SKM-1 treated with dmso at 0.1 percent for 144 hours (cell line): ENCODE measurements around the gene TMEM145.
"Not testable (repeated sequence)": the region's sequence is repeated elsewhere in the genome, so short reads cannot be mapped to it uniquely, and the experiment has no call there.

Source experiments
- DNase-seq: peaks from one replicate; lab custom pipeline; 2025; ENCODE audit not compliant: unreplicated experiment; lab: John Stamatoyannopoulos, UW

Gene TMEM145

GRCh38 chr19:42313840-42314755, 989 bp downstream of the TMEM145 start:
- no peak for DNase-seq

- no peak for DNase-seq
Measured at GRCh38 chr19:42315024-42315423, 1.9 kb downstream of the TMEM145 start.

DNA sequence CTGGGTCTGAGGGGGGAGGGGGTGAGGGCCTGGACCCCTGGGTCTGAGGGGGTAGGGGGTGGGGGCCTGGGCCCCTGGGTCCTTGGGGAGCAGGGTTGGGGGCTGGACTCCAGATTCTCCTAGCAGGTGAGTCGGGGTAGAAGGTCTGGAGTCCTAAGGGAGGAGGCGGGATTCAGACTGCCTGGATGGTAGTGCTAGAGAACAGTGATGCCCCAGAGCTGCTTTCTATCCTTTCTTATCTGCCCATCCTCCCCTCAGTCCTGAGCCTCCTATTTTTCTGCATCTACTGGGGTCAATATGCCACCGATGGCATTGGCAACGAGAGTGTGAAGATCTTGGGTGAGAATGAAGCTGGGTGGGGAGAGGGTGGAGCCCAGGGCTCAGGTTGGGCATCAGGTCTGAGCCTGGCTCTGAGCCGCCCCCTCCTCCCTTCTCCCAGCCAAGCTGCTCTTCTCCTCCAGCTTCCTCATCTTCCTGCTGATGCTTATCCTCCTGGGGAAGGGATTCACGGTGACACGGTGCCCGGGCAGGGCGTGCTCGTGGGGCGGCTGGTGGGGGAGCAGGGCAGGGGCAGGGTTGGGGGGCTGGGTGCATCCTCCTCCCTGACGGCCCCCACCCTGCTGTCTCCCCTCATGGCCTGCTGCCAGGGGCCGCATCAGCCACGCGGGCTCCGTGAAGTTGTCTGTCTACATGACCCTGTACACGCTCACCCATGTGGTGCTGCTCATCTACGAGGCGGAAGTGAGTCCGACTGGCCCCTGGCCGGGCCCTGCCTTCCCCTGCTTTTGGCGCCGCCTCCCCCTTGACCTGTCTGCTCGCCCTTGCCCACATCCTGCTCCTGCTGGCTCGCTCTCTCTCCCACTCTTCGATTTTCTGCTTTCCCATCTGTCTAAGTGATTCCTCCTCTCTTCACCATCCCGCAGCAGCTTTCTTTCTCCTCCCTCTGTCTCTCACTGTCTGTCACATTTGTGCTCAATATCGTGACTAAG, 3.4 kb downstream of the TMEM145 start:
- peak; percentile 52 for DNase-seq

GRCh38 chr19:42317535-42317934, 4.4 kb downstream of the TMEM145 start:
- no peak for DNase-seq

GRCh38 chr19:42322305-42322704, 9.2 kb downstream of the TMEM145 start:
- no peak for DNase-seq

DNA sequence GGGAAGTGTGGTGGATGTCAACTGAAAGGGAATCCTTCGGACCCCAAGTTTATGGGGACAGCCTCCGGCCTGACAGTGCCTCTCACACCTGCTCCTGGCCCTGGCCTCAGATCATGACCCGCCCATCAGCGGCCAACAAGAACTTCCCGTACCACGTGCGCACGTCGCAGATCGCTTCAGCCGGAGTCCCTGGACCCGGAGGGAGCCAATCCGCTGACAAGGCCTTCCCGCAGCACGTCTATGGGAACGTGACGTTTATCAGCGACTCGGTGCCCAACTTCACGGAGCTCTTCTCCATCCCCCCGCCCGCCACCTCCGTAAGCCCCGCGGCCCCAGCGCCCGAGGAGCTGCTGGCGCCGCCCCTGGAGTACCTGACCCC, 10.4 kb downstream of the TMEM145 start:
- DNase-seq, result no peak

DNA sequence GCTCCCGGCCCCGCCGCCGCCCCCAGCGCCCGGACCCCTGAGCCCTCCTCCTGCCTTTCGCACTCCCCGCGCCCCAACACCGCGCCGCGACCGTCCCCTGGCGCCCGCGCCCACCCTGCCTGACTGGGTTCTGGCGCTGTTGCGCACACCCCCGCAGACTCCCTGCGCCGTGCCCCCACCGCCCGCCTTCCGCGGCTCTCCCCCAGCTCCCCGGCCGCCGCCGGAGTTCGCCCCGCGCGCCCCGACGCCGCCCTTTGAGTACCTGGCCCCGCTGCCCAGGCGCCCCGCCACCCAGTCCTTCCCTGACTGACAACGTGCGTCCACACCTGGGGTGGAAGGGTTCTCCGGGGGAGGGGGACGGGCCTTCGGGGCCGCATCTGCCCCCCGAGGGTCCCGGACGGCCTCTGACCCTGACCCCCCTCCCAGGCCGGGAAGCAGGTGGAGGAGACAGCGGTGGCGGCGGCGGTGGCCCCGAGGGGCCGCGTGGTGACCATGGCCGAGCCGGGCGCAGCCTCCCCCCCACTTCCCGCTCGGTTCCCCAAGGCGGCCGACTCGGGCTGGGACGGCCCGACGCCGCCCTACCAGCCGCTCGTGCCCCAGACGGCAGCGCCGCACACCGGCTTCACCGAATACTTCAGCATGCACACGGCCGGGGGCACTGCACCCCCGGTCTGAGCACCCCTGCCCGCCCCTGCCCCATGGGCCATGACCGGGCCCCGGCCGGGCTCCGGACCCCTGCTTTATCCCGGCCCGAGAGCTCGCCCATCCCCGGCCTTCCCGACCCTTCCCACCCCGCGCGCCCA, 10.9 kb downstream of the TMEM145 start:
- DNase-seq, result no peak

GRCh38 chr19:42324655-42325307, 11.7 kb downstream of the TMEM145 start:
- DNase-seq, result no peak

GRCh38 chr19:42325308-42325895, 12.3 kb downstream of the TMEM145 start, which contains the start of gene MEGF8:
MEGF8 (plus strand) TSS chr19:42325635; CDS start chr19:42326244, 609 bp downstream.
- DNase-seq, result peak; percentile 87

GRCh38 chr19:42325896-42326771, 13.0 kb downstream of the TMEM145 start:
- DNase-seq, result no peak

DNA sequence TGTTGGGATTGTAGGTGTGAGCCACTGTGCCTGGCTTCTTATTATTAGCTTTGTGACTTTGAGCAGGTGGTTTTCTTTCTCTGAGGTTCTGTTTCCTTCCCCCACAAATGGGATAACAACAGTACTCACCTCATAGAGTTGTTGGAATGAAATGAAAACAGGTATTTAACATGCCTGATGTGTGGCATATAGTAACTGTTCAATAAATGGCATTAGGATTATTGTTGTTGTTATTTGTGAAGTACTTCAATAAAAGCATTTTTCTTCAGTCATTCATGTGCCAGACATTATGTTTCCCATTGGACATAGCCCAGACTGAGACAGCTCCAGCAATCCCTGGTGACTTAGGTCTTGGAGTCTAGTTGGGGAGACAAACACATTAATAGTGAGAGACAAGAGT, 13.9 kb downstream of the TMEM145 start:
- DNase-seq, result no peak

- no peak for DNase-seq
Measured at GRCh38 chr19:42327381-42327780, 14.3 kb downstream of the TMEM145 start.

DNA sequence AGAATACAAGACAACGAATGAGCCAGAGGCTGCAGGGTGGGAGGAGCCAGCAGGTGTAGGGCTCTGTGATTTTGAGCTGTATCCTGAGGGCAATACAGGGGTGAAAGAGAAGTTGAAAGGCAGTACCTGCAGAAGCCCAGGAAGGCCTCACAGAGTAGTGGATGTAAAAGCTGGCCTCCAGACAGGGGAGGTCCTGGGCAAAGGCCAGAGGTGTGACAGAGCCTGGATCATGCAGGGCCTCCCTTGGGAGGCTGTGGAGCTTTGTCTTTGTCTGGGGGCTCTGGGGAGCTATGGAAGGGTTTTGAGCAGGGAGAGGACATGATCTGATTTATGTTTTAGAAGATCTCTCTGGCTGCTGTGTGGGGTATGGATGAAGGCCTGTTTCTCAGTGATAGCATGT, 15.0 kb downstream of the TMEM145 start:
- no peak for DNase-seq

GRCh38 chr19:42328854-42329253, 15.7 kb downstream of the TMEM145 start:
- no peak for DNase-seq

- DNase-seq, result no peak
Measured at GRCh38 chr19:42330241-42330711, 17.2 kb downstream of the TMEM145 start.

GRCh38 chr19:42331333-42331732, 18.2 kb downstream of the TMEM145 start:
- not testable (repeated sequence) for DNase-seq

DNA sequence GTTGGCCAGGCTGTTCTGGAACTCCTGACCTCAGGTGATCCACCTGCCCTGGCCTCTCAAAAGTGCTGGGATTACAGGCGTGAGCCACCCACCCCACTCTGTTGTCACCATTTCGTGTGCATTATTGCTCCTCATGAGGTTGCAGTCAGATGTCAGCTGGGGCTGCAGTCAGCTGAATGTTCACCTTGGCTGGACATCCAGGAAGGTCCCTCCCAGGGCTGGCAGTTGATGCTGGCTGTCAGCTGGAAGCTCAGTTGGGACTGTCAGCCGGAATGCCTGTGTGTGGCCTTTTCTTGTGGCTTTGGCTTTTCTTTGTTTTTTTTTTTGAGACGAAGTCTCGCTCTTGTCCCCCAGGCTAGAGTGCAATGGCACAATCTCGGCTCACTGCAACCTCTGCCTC, 18.9 kb downstream of the TMEM145 start:
- no peak for DNase-seq

DNA sequence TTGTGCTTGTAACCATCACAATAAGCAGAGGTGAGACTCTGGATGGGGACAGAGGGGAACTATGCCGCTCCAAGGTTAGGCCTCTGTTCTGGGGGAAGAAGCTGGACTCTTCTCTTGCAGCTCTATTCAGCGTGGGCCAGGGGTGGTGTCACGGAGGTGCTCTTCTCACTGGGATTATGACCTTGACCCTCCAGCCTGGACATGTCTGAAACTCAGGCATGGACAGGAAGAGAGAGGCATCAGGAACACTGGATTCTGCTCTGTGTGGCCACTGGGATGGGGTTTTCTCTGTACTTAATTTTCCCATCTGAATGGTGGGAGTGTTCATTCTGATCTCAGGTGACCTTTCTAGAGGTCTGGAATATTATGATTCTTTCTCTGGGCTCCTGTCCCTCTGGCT, 19.9 kb downstream of the TMEM145 start:
- no peak for DNase-seq
